Measurements from ENCODE around the gene TPCN2. TPM values are rescaled to one million over a fixed set of nuclear protein-coding genes. Genes with fewer than 3 reads are reported as not detected.

TPCN2 gene
- total and polyA plus RNA-seq, 2 of the 8 experiments (the other 6 are each of a cell fraction or from before 2014, with no cell fraction given) = 9.7 to 18.6 TPM

- no peak for TF ChIP-seq TEAD4 (IDR thresholded peaks at IDR 0.05; ENCODE audit: low read depth, low read length)
Observed at GRCh38 chr11:69134957-69135356, 86.2 kb downstream of the TPCN2 start (continued).
